Lung (tissue), 12 donors: ENCODE measurements around the gene PEX11G. TPM values are rescaled to one million over a fixed set of nuclear protein-coding genes. Genes with fewer than 3 reads are reported as not detected.

ENCODE experiments used
- ATAC-seq: fragments of 200-7000 bp; cut with Tn5 transposase; one replicate; pipeline ENCODE4 v1.9.1; 2020; ENCODE audit warnings: moderate number of reproducible peaks; ENCODE audit not compliant: insufficient read depth, low FRiP score
- DNase-seq, 3 donors: peaks; one replicate each; pipeline ENCODE4 v3.0.0-alpha.2; 2013 to 2017
- H3K27ac ChIP-seq, 2 donors: one replicate each; pipeline ENCODE4 v1.5.1; 2013; ENCODE audit warnings: mild to moderate bottlenecking in 2 of 2, moderate library complexity in 2 of 2, control low read depth in 1 of 2, inconsistent platforms in 1 of 2, low read depth in 1 of 2, low read length in 1 of 2
- H3K27me3 ChIP-seq, 3 donors: one replicate each; pipeline ENCODE4 v1.5.1; 2013; ENCODE audit warnings: low read length in 2 of 3; ENCODE audit not compliant: control insufficient read depth in 3 of 3, insufficient read depth in 3 of 3
- H3K36me3 ChIP-seq, 4 donors: one replicate each; pipeline ENCODE4 v1.5.1; 2013; ENCODE audit warnings: low read length in 4 of 4, mild to moderate bottlenecking in 1 of 4, moderate library complexity in 1 of 4; ENCODE audit not compliant: control insufficient read depth in 4 of 4, insufficient read depth in 4 of 4
- H3K4me1 ChIP-seq, 5 donors: one replicate each; pipeline ENCODE4 v1.5.1; 2013; ENCODE audit warnings: low read length in 5 of 5, mild to moderate bottlenecking in 2 of 5, moderate library complexity in 1 of 5; ENCODE audit not compliant: control insufficient read depth in 5 of 5, insufficient read depth in 5 of 5
- H3K4me3 ChIP-seq: one replicate; pipeline ENCODE4 v1.5.1; 2013; ENCODE audit warnings: mild to moderate bottlenecking, control low read depth, moderate library complexity
- H3K9ac ChIP-seq, 2 donors: one replicate each; pipeline ENCODE4 v1.5.1; 2013; ENCODE audit warnings: low read length in 2 of 2, control low read depth in 1 of 2; ENCODE audit not compliant: insufficient read depth in 1 of 2
- H3K9me3 ChIP-seq, 4 donors: one replicate each; pipeline ENCODE4 v1.5.1; 2013; ENCODE audit warnings: low read length in 3 of 4, mild to moderate bottlenecking in 1 of 4, moderate library complexity in 1 of 4; ENCODE audit not compliant: control insufficient read depth in 4 of 4, insufficient read depth in 3 of 4
- WGBS, 2 donors: extraction: QIAGEN DNeasy Blood & Tissue Kit; methylation state at CpG; one replicate each; pipeline ENCODE4 v1.1.7; 2013; 5-methylcytosine and 5-hydroxymethylcytosine counted together
- polyA plus RNA-seq, 2 donors: library from polyadenylated mRNA; stranded (reverse); fragments of 200-250 nt; gene quantifications; one replicate each; pipeline ENCODE4 v1.2.1, GENCODE V29; 2013
- total RNA-seq, 2 donors: library from RNA; depleted of rRNA in 1 of 2; stranded (reverse); fragments of >200 nt in 1 of 2; gene quantifications; one replicate each; pipeline ENCODE4 v1.2.1, GENCODE V29; 2014 to 2021
- TF ChIP-seq, protein P1 (sequence below): IDR thresholded peaks from 2 replicates; pipeline ENCODE4 v1.5.1; 2012; ENCODE audit warnings: mild to moderate bottlenecking; ENCODE audit errors: control extremely low read depth, extremely low read depth
- donor health status: control.
- donor health status: control.
- donor health status: Bipolar disorder and iron deficiency.
- donor health status: healthy.
- donor health status: DM: yes; HTN: yes; CAD: no.

Gene PEX11G
- total and polyA plus RNA-seq, 4 donors: 4.1 to 11.1 (median 7.5) TPM

DNA sequence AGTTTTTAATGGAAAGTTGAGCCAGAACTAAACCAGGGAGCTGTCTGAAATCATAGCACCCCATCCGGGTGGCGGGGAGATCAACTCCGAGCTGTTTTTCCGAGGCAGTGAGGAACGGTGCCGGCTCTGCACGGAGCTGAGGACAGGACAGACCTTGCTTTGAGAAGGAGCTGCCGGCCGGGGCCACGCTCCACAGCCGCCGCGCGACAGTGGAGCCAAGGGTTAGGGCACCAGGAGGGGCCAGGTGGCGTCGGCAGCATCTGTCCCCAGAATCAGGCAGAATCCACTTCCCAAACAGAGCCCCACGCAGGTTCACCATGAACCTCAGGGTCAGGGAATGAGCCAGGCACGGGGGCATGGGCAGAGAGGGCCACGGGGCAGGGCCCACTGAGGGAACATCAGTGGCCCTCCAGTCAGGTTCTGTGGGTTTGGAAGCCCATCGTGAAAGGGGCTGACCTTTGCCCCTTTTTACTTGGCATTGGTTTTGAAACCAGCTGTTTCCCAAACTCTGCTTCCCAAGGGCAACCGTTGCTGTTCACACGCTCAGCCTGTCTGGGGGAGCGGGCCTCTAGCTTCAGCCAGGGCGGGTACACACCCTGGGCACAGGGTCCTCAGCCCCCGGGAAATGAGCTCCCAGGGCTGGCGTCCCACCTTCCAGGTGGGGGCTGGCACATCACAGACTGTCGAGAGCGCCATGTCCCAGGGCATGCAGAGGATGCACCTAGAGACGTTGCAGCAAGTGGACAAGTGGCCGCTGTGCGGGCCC is 18.1 kb downstream of the PEX11G start:
- peaks cover 2 to 51% (median 3%) of the 10 kb centered on the region in 4 donors for H3K36me3 ChIP-seq
- no peaks in the 10 kb centered on the region for H3K27me3 ChIP-seq
- no peak overlapping the region for H3K27ac ChIP-seq
- WGBS, 2 donors: 93 to 95% methylated on average over 31 of the region's 31 CpGs
- H3K4me1 ChIP-seq: no peaks in the 10 kb centered on the region
- DNase-seq (no peak), ATAC-seq (no peak)
- H3K4me3 ChIP-seq: no peak overlapping the region
- H3K9ac ChIP-seq: no peak overlapping the region
- TF ChIP-seq, protein P1, sequence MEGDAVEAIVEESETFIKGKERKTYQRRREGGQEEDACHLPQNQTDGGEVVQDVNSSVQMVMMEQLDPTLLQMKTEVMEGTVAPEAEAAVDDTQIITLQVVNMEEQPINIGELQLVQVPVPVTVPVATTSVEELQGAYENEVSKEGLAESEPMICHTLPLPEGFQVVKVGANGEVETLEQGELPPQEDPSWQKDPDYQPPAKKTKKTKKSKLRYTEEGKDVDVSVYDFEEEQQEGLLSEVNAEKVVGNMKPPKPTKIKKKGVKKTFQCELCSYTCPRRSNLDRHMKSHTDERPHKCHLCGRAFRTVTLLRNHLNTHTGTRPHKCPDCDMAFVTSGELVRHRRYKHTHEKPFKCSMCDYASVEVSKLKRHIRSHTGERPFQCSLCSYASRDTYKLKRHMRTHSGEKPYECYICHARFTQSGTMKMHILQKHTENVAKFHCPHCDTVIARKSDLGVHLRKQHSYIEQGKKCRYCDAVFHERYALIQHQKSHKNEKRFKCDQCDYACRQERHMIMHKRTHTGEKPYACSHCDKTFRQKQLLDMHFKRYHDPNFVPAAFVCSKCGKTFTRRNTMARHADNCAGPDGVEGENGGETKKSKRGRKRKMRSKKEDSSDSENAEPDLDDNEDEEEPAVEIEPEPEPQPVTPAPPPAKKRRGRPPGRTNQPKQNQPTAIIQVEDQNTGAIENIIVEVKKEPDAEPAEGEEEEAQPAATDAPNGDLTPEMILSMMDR: no peak
- no peaks in the 10 kb centered on the region for H3K9me3 ChIP-seq

DNA sequence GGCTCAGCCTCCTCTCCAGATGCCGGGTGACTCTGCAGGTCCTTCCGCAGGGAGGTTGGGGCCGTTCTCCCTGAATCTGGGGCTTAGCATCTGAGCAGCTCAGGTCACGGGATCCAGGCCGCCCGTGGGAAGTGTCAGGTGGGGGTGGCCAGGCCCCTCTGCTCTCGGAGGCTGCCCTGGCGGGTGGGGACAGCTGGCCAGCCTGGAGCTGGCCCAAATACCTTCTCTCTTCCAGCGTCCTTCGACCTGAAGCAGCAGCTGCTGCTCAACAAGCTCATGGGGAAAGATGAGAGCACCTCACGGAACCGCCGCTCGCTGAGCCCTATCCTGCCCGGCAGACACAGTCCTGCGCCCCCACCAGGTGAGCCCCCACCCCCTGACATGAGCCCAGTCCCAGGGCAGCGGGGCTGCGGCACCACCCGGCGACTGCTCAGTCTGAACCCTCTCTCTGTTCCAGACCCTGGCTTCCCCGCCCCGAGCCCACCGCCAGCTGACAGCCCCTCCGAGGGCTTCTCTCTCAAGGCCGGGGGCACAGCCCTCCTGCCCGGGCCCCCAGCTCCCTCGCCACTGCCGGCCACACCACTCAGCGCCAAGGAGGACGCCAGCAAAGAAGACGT is 19.1 kb downstream of the PEX11G start:
- H3K27ac ChIP-seq: no peak overlapping the region
- 93 to 95% methylated on average over 31 of the region's 31 CpGs for WGBS, 2 donors
- no peaks in the 10 kb centered on the region for H3K27me3 ChIP-seq
- H3K4me1 ChIP-seq: no peaks in the 10 kb centered on the region
- ATAC-seq: no peak
- H3K36me3 ChIP-seq: peaks cover 2 to 53% (median 4%) of the 10 kb centered on the region in 4 donors
- no peak overlapping the region for H3K4me3 ChIP-seq
- TF ChIP-seq, protein P1: no peak
- no peak overlapping the region for H3K9ac ChIP-seq
- DNase-seq: no peak
- H3K9me3 ChIP-seq: no peaks in the 10 kb centered on the region

DNA sequence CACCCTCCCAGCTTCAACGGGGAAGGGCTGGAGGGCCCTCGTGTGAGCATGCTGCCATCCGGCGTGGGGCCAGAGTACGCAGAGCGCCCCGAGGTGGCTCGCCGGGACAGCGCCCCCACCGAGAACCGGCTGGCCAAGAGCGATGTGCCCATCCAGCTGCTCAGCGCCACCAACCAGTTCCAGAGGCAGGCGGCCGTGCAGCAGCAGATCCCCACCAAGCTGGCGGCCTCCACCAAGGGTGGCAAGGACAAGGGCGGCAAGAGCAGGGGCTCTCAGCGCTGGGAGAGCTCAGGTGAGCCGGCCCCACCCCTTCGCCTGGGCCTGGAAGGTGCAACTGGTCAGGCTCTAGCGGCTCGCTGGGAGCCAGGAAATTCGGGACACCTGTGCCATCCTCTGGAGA is 20.0 kb downstream of the PEX11G start:
- Histone ChIP-seq H3K9me3 (no peaks in the 10 kb centered on the region), H3K27ac (no peak overlapping the region), H3K27me3 (no peaks in the 10 kb centered on the region), H3K36me3 (peaks cover 3 to 59% (median 6%) of the 10 kb centered on the region in 4 donors), H3K4me3 (no peak overlapping the region), H3K4me1 (no peaks in the 10 kb centered on the region), H3K9ac (no peak overlapping the region)
- WGBS, 2 donors: 92 to 95% methylated on average over 24 of the region's 24 CpGs
- ATAC-seq (no peak), DNase-seq (no peak)
- TF ChIP-seq, protein P1: no peak
